ENCODE measurements around the gene RADX. TPM values are rescaled to one million over a fixed set of nuclear protein-coding genes. Genes with fewer than 3 reads are reported as not detected.
"Not testable (repeated sequence)": the region's sequence is repeated elsewhere in the genome, so short reads cannot be mapped to it uniquely, and the experiment has no call there.

The RADX gene
- polyA plus RNA-seq, 4 donors, result 1.2 to 8.8 (median 1.9) TPM

DNA sequence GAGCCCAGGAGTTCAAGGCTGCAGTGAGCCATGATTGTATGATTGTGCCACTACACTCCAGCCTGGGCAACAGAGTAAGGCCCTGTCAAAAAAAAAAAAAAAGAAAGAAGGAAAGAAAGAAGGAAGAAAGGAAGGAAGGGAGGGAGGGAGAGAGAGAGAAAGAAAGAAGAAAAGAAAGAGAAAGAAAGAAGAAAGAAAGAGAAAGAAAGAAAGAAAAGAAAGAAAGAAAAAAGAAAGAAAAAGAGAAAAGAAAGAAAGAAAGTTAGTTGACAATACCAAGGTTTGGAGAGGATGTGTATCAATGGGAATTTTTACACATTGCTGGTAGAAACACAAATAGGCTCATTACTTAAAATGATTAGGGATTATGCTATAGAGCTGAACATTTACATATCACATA is 19.8 kb downstream of the RADX start:
- H3K27me3 ChIP-seq (ENCODE audit: control insufficient read depth in 3 of 3, insufficient read depth in 3 of 3, low read length in 3 of 3), result no peaks in the 10 kb centered on the region

GRCh38 chrX:106649523-106650428 is 38.0 kb downstream of the RADX start:
- peak; percentile 23 for FAIRE-seq
- peak; percentile 6 to 12 for DNase-seq
- H3K9me3 ChIP-seq (ENCODE audit: control insufficient read depth in 2 of 2, insufficient read depth in 1 of 2, low read depth in 1 of 2, low read length in 1 of 2), result no peaks in the 10 kb centered on the region
- no peak overlapping the region for H3K4me3 ChIP-seq (ENCODE audit: low read depth in 1 of 3, low read length in 3 of 3)
- peaks cover 0 to 2% (median 0%) of the 10 kb centered on the region in 3 donors for H3K4me1 ChIP-seq (ENCODE audit: control insufficient read depth in 3 of 3, insufficient read depth in 2 of 3, low read depth in 1 of 3, low read length in 2 of 3)
- H3K36me3 ChIP-seq (ENCODE audit: control insufficient read depth in 3 of 3, insufficient read depth in 2 of 3, low read depth in 1 of 3, low read length in 3 of 3), result no peaks in the 10 kb centered on the region
- H3K27ac ChIP-seq (ENCODE audit: low read depth in 1 of 3, low read length in 2 of 3), result no peak overlapping the region
- 5 to 50% (median 50%) methylated on average over 1 of the region's 1 CpG for WGBS, 3 donors
- H3K27me3 ChIP-seq (ENCODE audit: control insufficient read depth in 3 of 3, insufficient read depth in 3 of 3, low read length in 3 of 3), result no peaks in the 10 kb centered on the region

More for the DNA sequence above, 19.8 kb downstream of the RADX start:
- Histone ChIP-seq H3K27ac (ENCODE audit: low read depth in 1 of 3, low read length in 2 of 3) (no peak overlapping the region), H3K36me3 (ENCODE audit: control insufficient read depth in 3 of 3, insufficient read depth in 2 of 3, low read depth in 1 of 3, low read length in 3 of 3) (no peaks in the 10 kb centered on the region), H3K4me3 (ENCODE audit: low read depth in 1 of 3, low read length in 3 of 3) (no peak overlapping the region), H3K9me3 (ENCODE audit: control insufficient read depth in 2 of 2, insufficient read depth in 1 of 2, low read depth in 1 of 2, low read length in 1 of 2) (no peaks in the 10 kb centered on the region), H3K4me1 (ENCODE audit: control insufficient read depth in 3 of 3, insufficient read depth in 2 of 3, low read depth in 1 of 3, low read length in 2 of 3) (no peaks in the 10 kb centered on the region)
- no peak for FAIRE-seq
- no peak for DNase-seq

GRCh38 chrX:106653625-106654024 is 41.8 kb downstream of the RADX start:
- H3K27me3 ChIP-seq (ENCODE audit: control insufficient read depth in 3 of 3, insufficient read depth in 3 of 3, low read length in 3 of 3); DNase-seq; H3K9me3 ChIP-seq (ENCODE audit: control insufficient read depth in 2 of 2, insufficient read depth in 1 of 2, low read depth in 1 of 2, low read length in 1 of 2); H3K36me3 ChIP-seq (ENCODE audit: control insufficient read depth in 3 of 3, insufficient read depth in 2 of 3, low read depth in 1 of 3, low read length in 3 of 3); H3K4me3 ChIP-seq (ENCODE audit: low read depth in 1 of 3, low read length in 3 of 3); H3K4me1 ChIP-seq (ENCODE audit: control insufficient read depth in 3 of 3, insufficient read depth in 2 of 3, low read depth in 1 of 3, low read length in 2 of 3); H3K27ac ChIP-seq (ENCODE audit: low read depth in 1 of 3, low read length in 2 of 3); FAIRE-seq: not testable (repeated sequence)
- 84 to 100% (median 92%) methylated on average over 2 of the region's 2 CpGs for WGBS, 3 donors

- H3K9me3 ChIP-seq (ENCODE audit: control insufficient read depth in 2 of 2, insufficient read depth in 1 of 2, low read depth in 1 of 2, low read length in 1 of 2), result no peaks in the 10 kb centered on the region
- 83 to 91% (median 85%) methylated on average over 1 of the region's 1 CpG for WGBS, 3 donors
- no peak overlapping the region for H3K27ac ChIP-seq (ENCODE audit: low read depth in 1 of 3, low read length in 2 of 3)
- H3K4me3 ChIP-seq (ENCODE audit: low read depth in 1 of 3, low read length in 3 of 3), result no peak overlapping the region
- no peaks in the 10 kb centered on the region for H3K4me1 ChIP-seq (ENCODE audit: control insufficient read depth in 3 of 3, insufficient read depth in 2 of 3, low read depth in 1 of 3, low read length in 2 of 3)
- H3K36me3 ChIP-seq (ENCODE audit: control insufficient read depth in 3 of 3, insufficient read depth in 2 of 3, low read depth in 1 of 3, low read length in 3 of 3), result no peaks in the 10 kb centered on the region
- no peaks in the 10 kb centered on the region for H3K27me3 ChIP-seq (ENCODE audit: control insufficient read depth in 3 of 3, insufficient read depth in 3 of 3, low read length in 3 of 3)
- FAIRE-seq, result no peak
- no peak for DNase-seq
Measured at GRCh38 chrX:106670631-106671030, 58.9 kb downstream of the RADX start.

DNA sequence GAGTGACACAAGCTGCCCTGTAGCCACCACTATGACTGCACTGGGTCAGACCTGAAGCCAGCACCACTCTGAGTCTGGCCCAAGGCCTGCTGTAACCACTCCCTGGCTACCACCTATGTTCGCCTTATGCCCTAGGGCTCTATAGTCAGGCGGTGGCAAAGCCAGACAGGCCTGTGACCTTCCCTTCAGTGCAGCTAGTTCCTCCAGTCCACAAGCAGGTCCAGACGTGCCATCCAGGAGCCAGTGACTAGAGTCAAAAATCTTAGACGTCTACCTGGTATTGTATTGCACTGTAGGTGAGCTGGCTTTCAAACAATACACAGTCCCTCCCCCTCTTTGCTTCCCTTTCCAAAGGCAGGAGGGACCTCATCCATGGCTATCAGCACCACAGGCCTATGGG is 60.7 kb downstream of the RADX start:
- DNase-seq, result no peak
- FAIRE-seq, result no peak
- H3K9me3 ChIP-seq (ENCODE audit: control insufficient read depth in 2 of 2, insufficient read depth in 1 of 2, low read depth in 1 of 2, low read length in 1 of 2), result no peaks in the 10 kb centered on the region
- H3K36me3 ChIP-seq (ENCODE audit: control insufficient read depth in 3 of 3, insufficient read depth in 2 of 3, low read depth in 1 of 3, low read length in 3 of 3), result no peaks in the 10 kb centered on the region
- no peak overlapping the region for H3K4me3 ChIP-seq (ENCODE audit: low read depth in 1 of 3, low read length in 3 of 3)
- H3K27ac ChIP-seq (ENCODE audit: low read depth in 1 of 3, low read length in 2 of 3), result no peak overlapping the region
- H3K27me3 ChIP-seq (ENCODE audit: control insufficient read depth in 3 of 3, insufficient read depth in 3 of 3, low read length in 3 of 3), result no peaks in the 10 kb centered on the region
- 71 to 93% (median 89%) methylated on average over 4 of the region's 4 CpGs for WGBS, 3 donors
- H3K4me1 ChIP-seq (ENCODE audit: control insufficient read depth in 3 of 3, insufficient read depth in 2 of 3, low read depth in 1 of 3, low read length in 2 of 3), result no peaks in the 10 kb centered on the region

- H3K27me3 ChIP-seq (ENCODE audit: control insufficient read depth in 3 of 3, insufficient read depth in 3 of 3, low read length in 3 of 3), result no peaks in the 10 kb centered on the region
- 54 to 63% (median 55%) methylated on average over 2 of the region's 2 CpGs for WGBS, 3 donors
- no peak overlapping the region for H3K4me3 ChIP-seq (ENCODE audit: low read depth in 1 of 3, low read length in 3 of 3)
- no peak overlapping the region for H3K27ac ChIP-seq (ENCODE audit: low read depth in 1 of 3, low read length in 2 of 3)
- H3K4me1 ChIP-seq (ENCODE audit: control insufficient read depth in 3 of 3, insufficient read depth in 2 of 3, low read depth in 1 of 3, low read length in 2 of 3), result no peaks in the 10 kb centered on the region
- FAIRE-seq, result no peak
- no peak for DNase-seq
- peaks cover 0 to 5% of the 10 kb centered on the region in 2 donors for H3K9me3 ChIP-seq (ENCODE audit: control insufficient read depth in 2 of 2, insufficient read depth in 1 of 2, low read depth in 1 of 2, low read length in 1 of 2)
- H3K36me3 ChIP-seq (ENCODE audit: control insufficient read depth in 3 of 3, insufficient read depth in 2 of 3, low read depth in 1 of 3, low read length in 3 of 3), result no peaks in the 10 kb centered on the region
Measured at GRCh38 chrX:106680716-106681115, 68.9 kb downstream of the RADX start.

DNA sequence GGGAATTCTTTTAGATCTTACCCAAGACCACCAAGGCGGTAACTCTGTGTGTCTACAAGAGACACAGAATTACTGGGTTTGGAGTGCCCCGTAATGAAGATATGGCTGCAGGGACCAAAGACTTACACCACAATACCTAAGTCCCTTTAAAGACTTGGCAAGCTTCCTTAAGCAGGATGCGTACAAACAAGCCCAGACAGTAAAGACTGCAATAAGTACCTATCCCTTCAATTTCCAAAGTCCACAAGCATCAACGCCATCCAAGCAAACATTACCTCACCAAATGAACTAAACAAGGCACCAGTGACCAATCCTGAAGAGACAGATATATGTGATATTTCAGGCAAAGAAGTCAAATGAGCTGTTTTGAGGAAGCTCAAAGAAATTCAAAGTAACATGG is 72.4 kb downstream of the RADX start:
- H3K36me3 ChIP-seq (ENCODE audit: control insufficient read depth in 3 of 3, insufficient read depth in 2 of 3, low read depth in 1 of 3, low read length in 3 of 3), result no peaks in the 10 kb centered on the region
- no peaks in the 10 kb centered on the region for H3K27me3 ChIP-seq (ENCODE audit: control insufficient read depth in 3 of 3, insufficient read depth in 3 of 3, low read length in 3 of 3)
- no peak for FAIRE-seq
- WGBS, 3 donors, result 51 to 86% (median 67%) methylated on average over 4 of the region's 4 CpGs
- peak in 1 of 2 donors; percentile 20 for DNase-seq
- no peak overlapping the region for H3K27ac ChIP-seq (ENCODE audit: low read depth in 1 of 3, low read length in 2 of 3)
- H3K4me1 ChIP-seq (ENCODE audit: control insufficient read depth in 3 of 3, insufficient read depth in 2 of 3, low read depth in 1 of 3, low read length in 2 of 3), result no peaks in the 10 kb centered on the region
- H3K9me3 ChIP-seq (ENCODE audit: control insufficient read depth in 2 of 2, insufficient read depth in 1 of 2, low read depth in 1 of 2, low read length in 1 of 2), result peaks cover 0 to 5% of the 10 kb centered on the region in 2 donors
- no peak overlapping the region for H3K4me3 ChIP-seq (ENCODE audit: low read depth in 1 of 3, low read length in 3 of 3)

DNA sequence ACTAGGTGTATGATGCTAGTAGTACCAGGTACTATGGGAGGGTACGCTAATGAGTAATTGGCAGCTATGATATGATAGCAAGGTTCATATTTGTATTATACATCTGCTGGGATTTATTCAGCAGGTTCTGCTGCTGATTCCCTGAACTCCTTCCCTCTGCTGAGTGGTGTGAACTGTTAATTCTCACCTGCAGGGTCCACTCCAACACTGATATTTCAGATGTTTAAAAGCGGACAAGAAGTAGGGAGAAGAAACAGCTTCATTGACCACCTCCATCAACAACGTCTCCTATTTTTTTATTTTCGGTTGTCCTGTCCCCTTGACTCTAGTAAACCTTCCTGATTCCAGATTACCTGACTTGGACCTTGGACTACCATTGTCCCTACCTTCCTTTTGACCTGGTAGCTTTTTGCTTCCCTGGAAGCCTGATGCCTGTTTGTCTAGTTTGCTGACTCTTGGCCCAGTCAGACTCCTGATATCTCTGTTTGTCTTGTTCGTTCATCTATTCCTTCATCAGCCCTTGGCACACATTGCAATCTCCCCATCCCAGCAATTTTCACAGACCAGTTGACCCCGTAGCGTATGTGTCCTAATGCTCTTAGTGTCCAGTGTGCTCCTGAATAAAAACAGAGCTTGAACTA is 80.8 kb downstream of the RADX start:
- Histone ChIP-seq H3K9me3 (ENCODE audit: control insufficient read depth in 2 of 2, insufficient read depth in 1 of 2, low read depth in 1 of 2, low read length in 1 of 2) (no peaks in the 10 kb centered on the region), H3K4me1 (ENCODE audit: control insufficient read depth in 3 of 3, insufficient read depth in 2 of 3, low read depth in 1 of 3, low read length in 2 of 3) (peaks cover 0 to 5% (median 0%) of the 10 kb centered on the region in 3 donors), H3K27ac (ENCODE audit: low read depth in 1 of 3, low read length in 2 of 3) (peak overlapping the region in 2 of 3 donors; percentile 21 to 75), H3K27me3 (ENCODE audit: control insufficient read depth in 3 of 3, insufficient read depth in 3 of 3, low read length in 3 of 3) (no peaks in the 10 kb centered on the region), H3K4me3 (ENCODE audit: low read depth in 1 of 3, low read length in 3 of 3) (no peak overlapping the region), H3K36me3 (ENCODE audit: control insufficient read depth in 3 of 3, insufficient read depth in 2 of 3, low read depth in 1 of 3, low read length in 3 of 3) (no peaks in the 10 kb centered on the region)
- WGBS, 3 donors, result 20 to 54% (median 25%) methylated on average over 7 of the region's 7 CpGs
- FAIRE-seq, result no peak
- DNase-seq, result peak; percentile 54 to 79

Data from small intestine (tissue), 7 donors.